CD4-positive, alpha-beta T cell treated with Interleukin-4 for 1 hour (primary cell): Measurements from ENCODE around the gene NPHS2.

Experiments used
- DNase-seq, 2 donors: peaks; one replicate each; pipeline ENCODE4 v3.0.0-alpha.2; 2020 to 2022

The NPHS2 gene

DNA sequence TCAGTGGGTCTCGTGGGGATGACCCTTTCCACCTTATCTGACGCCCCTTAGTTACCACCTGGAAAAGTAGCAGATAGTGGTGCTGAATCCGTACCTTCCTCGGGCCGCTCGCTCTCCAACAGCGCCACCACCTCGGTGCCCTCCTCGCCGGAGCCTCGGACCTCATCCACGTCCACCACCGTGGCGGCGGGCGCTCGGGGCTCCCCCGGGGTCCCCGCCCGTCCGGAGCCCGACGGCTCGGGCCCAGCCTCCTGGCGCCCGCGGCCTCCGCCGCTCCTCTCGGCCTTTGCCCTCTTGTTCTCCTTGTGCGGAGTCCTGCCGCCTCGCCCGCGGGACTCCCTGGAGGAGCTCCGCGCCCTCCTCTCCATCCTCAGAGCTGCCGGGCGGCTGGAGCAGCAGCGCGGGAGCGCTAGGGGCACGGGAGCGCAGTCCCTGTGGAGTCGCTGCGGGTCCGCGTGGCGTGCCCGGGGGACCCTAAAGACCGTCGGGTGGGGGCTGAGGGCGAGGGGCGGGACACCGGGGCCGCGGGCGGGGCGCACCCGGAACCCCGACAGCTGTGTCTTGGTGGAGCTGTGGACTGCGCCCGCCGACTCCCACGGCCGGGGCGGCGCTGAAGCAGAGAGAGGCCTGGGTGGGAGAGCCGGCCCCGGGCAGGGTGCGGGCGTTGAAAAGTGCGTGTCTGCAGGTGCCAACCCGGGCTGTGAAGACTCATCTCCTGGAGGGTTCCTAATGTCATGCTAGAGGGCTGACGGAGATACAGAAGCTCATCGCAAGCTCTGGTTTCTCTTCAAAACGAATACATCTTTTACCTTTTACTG is at the start of gene NPHS2:
Gene NPHS2, minus strand, starts transcription at position 452 of the 818 bp plus-strand sequence. Its CDS starts 84 bp downstream, at position 368.
- DNase-seq, result no peak

DNA sequence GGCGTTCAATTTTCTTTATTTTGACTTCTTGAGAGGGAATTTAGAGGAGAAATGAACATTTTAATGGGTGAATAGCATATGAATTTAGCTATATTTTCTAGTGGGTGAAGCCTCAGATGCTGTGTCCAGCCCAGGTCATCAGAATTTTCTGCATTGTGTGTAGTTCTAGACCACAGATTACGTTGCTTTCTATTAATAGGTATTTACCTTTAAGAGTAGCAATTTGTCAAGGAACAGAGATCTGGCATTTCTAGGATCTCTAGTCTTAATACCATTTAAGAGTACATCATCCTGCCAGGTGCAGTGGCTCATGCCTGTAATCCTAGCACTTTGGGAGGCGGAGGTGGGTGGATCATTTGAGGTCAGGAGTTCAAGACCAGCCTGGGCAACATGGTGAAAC is 36.6 kb upstream of the NPHS2 start:
- DNase-seq, result no peak

DNA sequence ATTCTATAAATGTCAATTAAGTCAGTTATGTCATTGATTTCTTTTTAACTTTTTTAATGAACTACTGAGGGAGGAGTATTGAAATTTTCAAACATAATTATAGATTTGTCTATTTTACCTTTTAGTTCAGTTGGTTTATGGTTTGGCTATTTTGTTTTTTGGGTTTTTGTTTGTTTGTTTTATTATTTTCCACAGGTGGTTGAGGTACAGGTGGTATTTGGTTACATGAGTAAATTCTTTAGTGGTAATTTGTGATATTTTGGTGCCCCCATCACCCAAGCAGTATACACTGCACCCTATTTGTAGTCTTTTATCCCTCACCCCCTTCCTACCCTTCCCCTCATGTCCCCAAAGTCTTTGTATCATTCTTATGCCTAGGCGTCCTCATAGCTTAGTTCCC is 25.3 kb upstream of the NPHS2 start:
- no peak for DNase-seq

DNA sequence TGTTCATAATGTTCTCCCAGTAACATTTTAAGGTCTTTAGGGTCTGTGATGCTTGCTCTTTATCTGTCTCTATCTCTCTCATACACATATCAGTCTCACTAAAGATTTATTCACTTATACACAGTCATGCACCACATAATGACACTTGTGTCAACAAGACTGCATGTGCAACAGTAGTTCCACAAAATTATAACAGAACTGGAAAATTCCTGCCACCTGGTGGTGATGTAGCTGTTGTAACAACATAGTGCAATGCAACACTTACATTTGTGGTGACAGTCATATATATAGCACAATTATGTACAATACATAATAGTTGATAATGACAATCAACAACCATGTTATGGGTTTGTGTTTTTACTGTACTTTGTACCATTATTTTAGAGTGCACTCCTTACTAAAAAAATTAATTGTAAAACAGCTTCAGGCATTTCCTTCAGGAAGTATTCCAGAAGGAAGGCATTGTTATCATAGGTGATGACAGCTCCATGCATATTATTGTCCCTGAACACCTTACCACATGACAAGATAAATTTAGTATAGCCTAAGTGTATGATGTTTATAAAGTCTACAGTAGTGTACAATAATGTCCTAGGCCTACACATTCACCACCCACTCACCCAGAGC is 24.0 kb upstream of the NPHS2 start:
- DNase-seq, result peak in 1 of 2 donors; percentile 4

- no peak for DNase-seq
These were observed 22.9 kb upstream of the NPHS2 start for GRCh38 chr1:179598631-179599030.

DNA sequence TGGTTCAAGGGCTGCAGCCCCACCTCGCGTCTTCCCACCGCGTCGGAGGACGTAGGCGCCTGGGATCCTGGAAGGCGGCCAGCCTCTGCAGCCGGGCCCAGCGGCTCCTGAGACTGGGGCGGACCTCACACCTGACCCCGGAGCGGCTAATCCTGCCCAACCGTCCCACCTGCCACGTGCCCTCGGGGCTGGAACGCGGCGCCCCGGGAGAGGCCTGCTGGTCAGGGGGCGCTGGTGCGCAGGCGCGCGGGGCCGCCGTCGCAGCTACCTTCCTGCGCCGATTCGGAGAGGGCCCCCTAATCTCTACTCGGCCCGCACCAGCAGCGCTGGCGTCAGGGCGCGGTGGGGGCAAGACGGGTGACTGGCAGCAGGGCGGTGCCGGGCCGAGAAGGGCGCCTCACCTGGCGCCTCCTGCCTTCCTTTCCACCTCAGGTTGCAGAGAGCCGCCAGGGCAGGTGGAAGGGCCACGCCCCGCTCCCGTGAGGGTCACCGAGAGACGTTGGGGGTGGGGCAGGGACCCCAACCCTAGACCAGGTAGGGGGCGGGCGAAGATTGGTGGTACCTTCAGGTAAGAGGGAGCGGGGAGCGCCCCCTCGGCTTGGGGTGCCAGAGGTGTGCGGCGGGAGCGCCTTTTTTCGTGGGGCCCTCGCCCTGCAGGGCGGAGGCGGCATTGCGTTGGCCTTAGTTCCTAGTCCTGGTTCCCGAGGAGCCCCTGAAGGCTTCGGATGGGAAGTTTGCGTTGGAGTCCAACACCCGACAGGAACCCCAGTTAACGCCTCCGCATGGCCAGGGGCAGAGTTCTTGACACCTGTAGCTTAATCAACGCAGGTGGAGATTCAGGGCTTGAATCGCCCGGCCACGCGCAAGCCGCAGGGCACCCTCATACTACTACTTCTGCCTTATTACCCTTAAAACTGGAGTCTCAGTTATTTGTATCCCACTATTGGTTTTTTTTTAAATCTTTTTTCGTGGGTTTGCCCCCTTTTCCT is 16.1 kb upstream of the NPHS2 start, which contains the start of gene TDRD5:
Gene TDRD5, plus strand, starts transcription at position 241 of the 989 bp plus-strand sequence. CDS start 784 bp downstream, outside the sequence.
- no peak for DNase-seq

DNA sequence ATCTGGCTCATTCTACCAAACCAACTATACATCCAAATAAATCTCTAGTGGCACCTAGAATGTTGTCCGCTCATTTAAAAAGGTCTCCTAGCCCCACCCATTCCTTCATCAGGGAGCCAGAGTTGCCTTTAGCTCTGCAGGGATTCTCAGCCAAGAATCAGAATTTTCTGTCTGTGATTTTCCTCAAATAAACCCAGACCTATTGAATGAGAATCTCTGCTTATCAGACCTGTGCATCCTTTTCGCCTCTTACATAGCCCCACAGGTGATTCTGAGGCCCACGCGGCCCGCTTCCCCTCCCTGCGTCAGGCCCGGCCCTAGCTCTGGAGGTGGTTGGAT is 15.5 kb upstream of the NPHS2 start:
- no peak for DNase-seq

GRCh38 chr1:179590671-179591070 is 14.9 kb upstream of the NPHS2 start:
- no peak for DNase-seq

DNA sequence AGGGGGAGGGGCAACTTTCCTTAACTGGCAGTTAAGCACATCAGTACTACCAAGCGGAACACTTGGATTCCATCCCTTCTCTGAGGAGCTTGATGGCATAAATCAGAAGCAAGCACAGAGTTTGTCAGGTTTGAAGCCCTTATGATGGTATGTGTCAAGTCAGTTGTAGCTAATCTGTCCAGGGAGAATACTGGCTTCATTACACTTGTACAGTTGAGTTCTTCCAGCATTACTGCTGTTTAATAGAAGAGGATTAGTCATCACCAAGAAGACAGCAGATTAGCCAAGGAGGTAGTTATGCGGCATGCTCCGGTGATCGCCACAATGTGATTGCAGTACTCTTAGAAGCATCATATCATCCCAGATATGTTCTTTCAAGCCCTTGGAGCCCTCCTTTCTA is 13.8 kb upstream of the NPHS2 start:
- DNase-seq, result no peak

DNA sequence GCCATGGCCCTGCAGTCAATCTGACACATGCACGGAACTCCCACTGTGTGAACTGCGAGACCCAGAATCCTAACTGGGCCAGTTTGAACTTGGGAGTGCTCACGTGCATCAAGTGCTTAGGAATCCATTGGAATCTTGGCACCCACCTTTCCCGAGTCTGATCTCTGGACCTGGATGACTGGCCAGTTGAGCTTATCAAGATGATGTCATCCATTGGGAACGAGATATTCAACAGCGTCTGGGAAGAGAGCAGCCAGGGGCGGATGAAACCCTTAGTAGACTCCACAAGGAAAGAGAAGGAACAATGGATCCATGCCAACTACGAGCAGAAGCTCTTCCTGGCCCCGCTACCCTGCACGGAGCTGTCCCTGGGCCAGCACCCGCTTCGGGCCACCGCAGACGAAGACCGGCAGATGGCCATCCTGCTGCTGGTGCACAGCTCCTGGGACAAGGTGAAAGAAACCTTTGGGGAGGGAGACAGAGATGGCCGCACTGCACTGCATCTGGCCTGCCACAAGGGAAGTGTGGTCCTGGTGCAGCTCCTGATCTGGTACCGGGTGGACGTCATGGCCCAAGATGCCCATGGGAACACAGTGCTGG is 12.8 kb upstream of the NPHS2 start:
- DNase-seq, result no peak

DNA sequence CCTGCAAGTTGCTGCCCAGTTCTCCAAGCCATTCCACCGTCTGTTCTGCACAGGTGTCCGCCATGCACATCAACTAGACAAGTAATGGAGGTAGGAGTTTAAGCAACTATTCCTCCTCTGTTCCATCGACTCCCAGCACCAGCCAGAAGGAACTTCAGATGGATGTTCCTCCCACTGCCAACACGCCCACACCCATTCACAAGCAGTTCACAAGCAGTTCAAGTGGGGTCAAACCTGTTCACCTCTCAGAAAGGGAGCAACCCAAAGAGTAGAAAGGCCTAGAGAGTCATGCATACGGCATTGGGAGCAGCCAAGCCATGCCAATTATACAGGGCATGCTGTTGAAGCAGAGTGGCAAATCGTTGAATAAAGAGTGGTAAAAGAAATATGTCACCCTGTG is 11.6 kb upstream of the NPHS2 start:
- no peak for DNase-seq

DNA sequence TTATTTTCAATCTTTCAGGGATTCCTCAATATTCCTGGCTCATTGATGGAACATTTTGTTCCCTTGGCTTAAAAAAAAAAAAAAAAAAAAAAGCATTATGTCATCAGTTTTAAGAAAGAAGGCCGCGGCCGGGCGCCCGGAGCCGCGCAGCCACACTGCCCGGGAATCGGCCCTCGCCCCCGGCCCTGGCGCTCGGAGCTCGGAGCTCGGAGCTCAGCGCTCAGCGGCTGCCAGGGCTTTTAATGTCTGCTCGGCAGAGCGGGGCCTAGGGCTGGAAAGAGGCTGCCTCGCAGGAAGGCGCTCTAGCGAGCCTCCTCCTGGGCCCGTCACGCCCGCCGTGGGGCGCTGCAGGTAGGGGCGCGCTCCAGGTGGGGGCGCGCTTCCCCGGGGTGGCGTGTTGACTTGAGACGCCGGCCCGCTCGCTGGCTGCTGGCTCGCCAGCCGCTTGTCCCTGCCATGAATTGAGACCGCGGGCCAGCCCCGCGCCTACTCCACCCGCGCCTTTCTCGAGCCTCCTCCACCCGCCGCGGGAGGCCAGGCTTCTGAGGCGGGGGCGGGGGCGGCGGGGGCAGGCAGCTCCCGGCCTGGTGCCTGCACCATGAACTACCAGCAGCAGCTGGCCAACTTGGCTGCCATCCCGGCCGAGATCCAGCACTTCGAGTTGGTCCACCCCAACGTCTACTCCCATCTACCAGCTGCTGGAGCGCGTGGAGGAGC is 10.5 kb upstream of the NPHS2 start:
- no peak for DNase-seq

- DNase-seq, result no peak
These were observed 8.1 kb upstream of the NPHS2 start for GRCh38 chr1:179583771-179584320.

DNA sequence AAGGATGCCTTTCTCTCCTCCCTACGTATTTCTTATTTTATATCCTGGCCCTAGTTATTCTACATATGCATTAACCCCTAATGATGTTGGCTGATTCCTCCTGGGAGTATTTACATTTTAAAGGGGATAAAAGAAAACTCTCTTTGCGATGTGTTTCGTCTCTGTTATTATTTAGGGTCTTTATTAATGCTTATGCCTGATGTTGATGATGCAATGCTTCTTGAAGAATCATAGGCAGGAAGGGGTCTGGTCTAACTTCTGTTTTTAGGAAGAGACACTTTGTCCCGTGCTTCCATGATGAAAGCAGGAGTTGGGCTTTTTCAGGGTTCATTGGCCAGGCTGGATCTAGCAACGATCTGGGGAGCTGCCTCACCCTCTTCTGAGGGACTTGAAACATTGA is 761 bp upstream of the NPHS2 start:
- no peak for DNase-seq

DNA sequence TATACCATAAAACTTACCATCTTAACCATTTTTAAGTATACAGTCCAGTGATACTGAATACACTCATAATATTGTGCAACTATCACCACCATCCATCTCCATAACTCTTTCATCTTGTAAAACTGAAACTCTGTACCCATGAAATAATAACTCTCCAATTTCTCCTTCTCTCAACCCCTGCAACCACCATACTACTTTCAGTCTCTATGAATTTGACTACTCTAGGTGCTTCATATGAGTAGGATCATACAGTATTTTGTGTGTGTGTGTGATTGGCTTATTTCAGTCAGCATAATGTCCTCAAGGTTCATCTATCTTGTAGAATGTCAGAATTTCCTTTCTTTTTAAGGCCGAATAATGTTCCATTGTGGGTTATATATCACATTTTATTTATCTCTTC is 17.7 kb downstream of the NPHS2 start:
- DNase-seq, result no peak

- no peak for DNase-seq
These were observed 21.3 kb downstream of the NPHS2 start for GRCh38 chr1:179554427-179554826.

DNA sequence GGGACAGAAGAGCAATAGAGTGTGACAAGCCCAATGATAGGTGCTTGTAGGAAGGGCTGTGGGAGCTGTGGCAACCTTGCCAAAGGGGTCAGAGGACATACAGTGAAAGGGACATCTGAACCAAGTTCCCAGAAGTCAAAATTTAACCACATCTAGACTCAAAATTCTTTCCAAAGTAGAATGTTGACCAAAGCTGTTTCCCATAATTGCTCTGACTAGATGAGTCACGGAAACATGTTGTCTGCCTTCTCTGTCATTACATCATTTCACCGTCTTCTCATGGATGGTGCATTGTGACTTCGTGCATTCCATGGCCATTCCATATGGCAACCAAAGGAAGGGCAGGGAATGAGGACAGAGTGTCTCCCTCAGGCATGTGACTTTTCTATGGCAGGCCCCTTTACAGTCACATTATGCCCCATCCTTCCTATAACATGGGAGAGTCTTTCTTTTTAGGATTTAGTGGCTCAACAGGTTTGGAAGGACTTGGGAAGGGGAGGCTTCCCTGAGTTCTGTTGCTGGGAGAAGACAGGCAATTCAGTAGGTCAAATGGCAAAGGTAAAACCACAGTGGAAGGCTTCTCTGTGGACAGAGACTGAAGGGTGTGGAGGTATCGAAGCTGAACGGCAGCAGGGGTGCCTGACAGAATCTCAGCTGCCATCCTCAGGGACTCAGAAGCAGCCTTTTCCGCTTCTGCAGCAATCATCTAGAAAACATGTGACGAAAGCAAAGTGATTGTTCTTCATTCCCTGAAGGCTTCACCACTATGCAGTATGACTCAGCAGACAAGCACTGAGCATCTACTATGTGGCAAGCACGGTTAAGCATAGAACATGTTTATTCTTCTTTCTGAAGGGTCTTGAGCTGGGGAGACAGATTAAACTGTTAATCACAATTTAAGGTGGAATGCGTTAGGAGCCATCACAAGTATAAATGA is 24.7 kb downstream of the NPHS2 start:
- DNase-seq, result no peak

GRCh38 chr1:179549368-179549700 is 26.4 kb downstream of the NPHS2 start:
- no peak for DNase-seq

DNA sequence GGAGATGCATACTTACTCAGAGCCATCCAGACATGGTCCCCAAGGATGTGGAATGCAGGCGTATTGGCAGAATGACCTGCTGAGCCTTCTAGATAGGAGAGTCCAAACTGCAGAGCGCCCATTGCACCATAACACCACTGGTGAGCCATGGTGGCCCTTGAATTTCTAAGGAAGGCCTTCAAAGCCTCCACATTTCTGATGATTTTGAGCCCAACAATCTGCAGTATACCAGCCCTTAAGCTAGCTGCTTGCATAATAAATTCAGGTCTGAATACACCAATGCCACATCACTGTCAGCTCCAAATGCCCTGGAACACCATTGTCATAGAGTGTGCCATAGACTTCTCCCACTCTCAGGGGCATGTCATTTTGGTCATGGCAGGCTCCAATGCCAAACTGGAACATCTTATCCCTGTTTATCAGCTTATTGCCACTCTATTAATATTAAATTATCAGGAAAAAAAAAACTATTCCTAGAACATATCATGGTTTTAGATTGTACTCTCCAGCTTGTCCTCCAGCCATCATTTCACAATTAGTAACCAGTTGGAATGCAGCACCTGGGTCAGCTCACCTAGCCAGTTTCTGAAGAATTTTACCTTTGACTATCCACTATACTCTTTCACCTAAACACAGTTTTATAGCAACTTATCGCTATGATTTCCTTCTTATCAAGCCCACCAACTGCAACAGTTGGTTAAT is 26.9 kb downstream of the NPHS2 start:
- DNase-seq, result no peak

GRCh38 chr1:179547021-179547535 is 28.7 kb downstream of the NPHS2 start:
- no peak for DNase-seq
